NCI-H187 (cell line): Measurements from ENCODE around the gene PRLR.
"Not testable (repeated sequence)": the region's sequence is repeated elsewhere in the genome, so short reads cannot be mapped to it uniquely, and the experiment has no call there.

Source experiments
- DNase-seq, 2 experiments: peaks; one replicate each; lab custom pipeline; 2025; lab: John Stamatoyannopoulos, UW

The PRLR gene

GRCh38 chr5:35195472-35195852 lies 34.8 kb downstream of the PRLR start:
- no peak for DNase-seq

- no peak for DNase-seq
Observed at GRCh38 chr5:35194635-35195471, 35.4 kb downstream of the PRLR start.

GRCh38 chr5:35192506-35192905 lies 37.8 kb downstream of the PRLR start:
- DNase-seq, result no peak

GRCh38 chr5:35189801-35190200 lies 40.5 kb downstream of the PRLR start:
- DNase-seq, result not testable (repeated sequence)

GRCh38 chr5:35188031-35188457 lies 42.2 kb downstream of the PRLR start:
- DNase-seq, result no peak

- DNase-seq, result not testable (repeated sequence)
Observed at GRCh38 chr5:35187621-35188020, 42.7 kb downstream of the PRLR start.

- DNase-seq, result no peak
Observed at GRCh38 chr5:35186749-35187148, 43.5 kb downstream of the PRLR start.

GRCh38 chr5:35185518-35185917 lies 44.8 kb downstream of the PRLR start:
- DNase-seq, result no peak

- DNase-seq, result no peak
Observed at GRCh38 chr5:35183556-35183955, 46.7 kb downstream of the PRLR start.

- no peak for DNase-seq
Observed at GRCh38 chr5:35182910-35183535, 47.3 kb downstream of the PRLR start.

- no peak for DNase-seq
Observed at GRCh38 chr5:35182486-35182885, 47.8 kb downstream of the PRLR start.

- DNase-seq, result no peak
Observed at GRCh38 chr5:35180046-35180445, 50.2 kb downstream of the PRLR start.

- DNase-seq, result no peak
Observed at GRCh38 chr5:35177783-35178182, 52.5 kb downstream of the PRLR start.

GRCh38 chr5:35172533-35172932 lies 57.8 kb downstream of the PRLR start:
- no peak for DNase-seq

- DNase-seq, result no peak
Observed at GRCh38 chr5:35171991-35172390, 58.3 kb downstream of the PRLR start.

GRCh38 chr5:35171078-35171477 lies 59.2 kb downstream of the PRLR start:
- no peak for DNase-seq

GRCh38 chr5:35166043-35166442 lies 64.2 kb downstream of the PRLR start:
- DNase-seq, result no peak

- DNase-seq, result no peak
Observed at GRCh38 chr5:35164860-35165542, 65.3 kb downstream of the PRLR start.

GRCh38 chr5:35163710-35164033 lies 66.6 kb downstream of the PRLR start:
- DNase-seq, result no peak

GRCh38 chr5:35162848-35163709 lies 67.2 kb downstream of the PRLR start:
- no peak for DNase-seq

- no peak for DNase-seq
Observed at GRCh38 chr5:35161652-35162273, 68.5 kb downstream of the PRLR start.
